ENCODE data around the gene CHRNG.
"Not testable (repeated sequence)": the region's sequence is repeated elsewhere in the genome, so short reads cannot be mapped to it uniquely, and the experiment has no call there.

CHRNG gene

GRCh38 chr2:232528746-232529460 lies 10.6 kb upstream of the CHRNG start:
- H3K4me3 ChIP-seq (ENCODE audit: extremely low read depth, insufficient read depth, low read length, poor library complexity, severe bottlenecking): no peak overlapping the region
- H3K4me1 ChIP-seq (ENCODE audit: control insufficient read depth, insufficient read depth, low read length, poor library complexity, severe bottlenecking): no peaks in the 10 kb centered on the region
- no peaks in the 10 kb centered on the region for H3K9me3 ChIP-seq (ENCODE audit: control insufficient read depth, low read length)
- WGBS, 2 experiments (ENCODE audit: insufficient coverage in 2 of 2): 83 to 87% methylated on average over 1 to 8 of the region's 11 CpGs
- H3K36me3 ChIP-seq (ENCODE audit: control insufficient read depth, insufficient read depth, low read length): no peaks in the 10 kb centered on the region
- H3K27ac ChIP-seq (ENCODE audit: low read depth, low read length, severe bottlenecking): no peak overlapping the region

DNA sequence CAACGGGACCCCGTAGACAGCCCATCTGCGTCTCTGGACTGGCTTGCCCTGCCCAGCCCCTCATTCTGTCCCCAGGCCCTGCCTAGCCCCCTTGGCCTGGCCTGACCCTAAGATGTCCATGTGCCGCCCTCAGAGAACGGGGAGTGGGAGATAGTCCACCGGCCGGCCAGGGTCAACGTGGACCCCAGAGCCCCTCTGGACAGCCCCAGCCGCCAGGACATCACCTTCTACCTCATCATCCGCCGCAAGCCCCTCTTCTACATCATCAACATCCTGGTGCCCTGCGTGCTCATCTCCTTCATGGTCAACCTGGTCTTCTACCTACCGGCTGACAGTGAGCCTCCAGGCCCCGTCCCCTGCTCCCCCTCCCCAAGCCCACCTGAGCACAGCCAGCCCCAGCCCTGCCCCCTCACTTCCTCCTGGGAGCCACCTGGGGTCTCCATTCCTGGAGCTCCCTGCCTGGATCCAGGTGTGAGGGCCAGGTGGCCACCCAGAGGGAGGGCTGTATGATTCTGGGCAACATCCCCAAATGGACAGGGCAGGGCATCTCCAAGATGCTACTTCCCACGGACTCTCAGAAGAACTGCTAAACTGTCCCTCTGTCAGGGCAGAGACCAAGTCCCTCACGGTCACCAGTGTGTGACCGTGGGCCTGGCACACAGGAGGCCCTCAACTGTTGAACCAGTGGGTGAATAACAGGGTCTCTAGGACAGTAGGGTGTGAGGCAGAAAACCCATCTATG lies 9.5 kb upstream of the CHRNG start:
- no peak overlapping the region for H3K27ac ChIP-seq (ENCODE audit: low read depth, low read length, severe bottlenecking)
- H3K9me3 ChIP-seq (ENCODE audit: control insufficient read depth, low read length): no peaks in the 10 kb centered on the region
- H3K4me1 ChIP-seq (ENCODE audit: control insufficient read depth, insufficient read depth, low read length, poor library complexity, severe bottlenecking): no peaks in the 10 kb centered on the region
- WGBS, 2 experiments (ENCODE audit: insufficient coverage in 2 of 2): 91 to 94% methylated on average over 12 to 17 of the region's 17 CpGs
- H3K4me3 ChIP-seq (ENCODE audit: extremely low read depth, insufficient read depth, low read length, poor library complexity, severe bottlenecking): no peak overlapping the region
- H3K36me3 ChIP-seq (ENCODE audit: control insufficient read depth, insufficient read depth, low read length): no peaks in the 10 kb centered on the region

- H3K27ac ChIP-seq (ENCODE audit: low read depth, low read length, severe bottlenecking): no peak overlapping the region
- H3K9me3 ChIP-seq (ENCODE audit: control insufficient read depth, low read length): no peaks in the 10 kb centered on the region
- no peaks in the 10 kb centered on the region for H3K4me1 ChIP-seq (ENCODE audit: control insufficient read depth, insufficient read depth, low read length, poor library complexity, severe bottlenecking)
- H3K36me3 ChIP-seq (ENCODE audit: control insufficient read depth, insufficient read depth, low read length): no peaks in the 10 kb centered on the region
- H3K4me3 ChIP-seq (ENCODE audit: extremely low read depth, insufficient read depth, low read length, poor library complexity, severe bottlenecking): no peak overlapping the region
- WGBS, 2 experiments (ENCODE audit: insufficient coverage in 2 of 2): 56 to 84% methylated on average over 4 to 8 of the region's 9 CpGs
Measured at GRCh38 chr2:232530626-232531260, 8.7 kb upstream of the CHRNG start.

DNA sequence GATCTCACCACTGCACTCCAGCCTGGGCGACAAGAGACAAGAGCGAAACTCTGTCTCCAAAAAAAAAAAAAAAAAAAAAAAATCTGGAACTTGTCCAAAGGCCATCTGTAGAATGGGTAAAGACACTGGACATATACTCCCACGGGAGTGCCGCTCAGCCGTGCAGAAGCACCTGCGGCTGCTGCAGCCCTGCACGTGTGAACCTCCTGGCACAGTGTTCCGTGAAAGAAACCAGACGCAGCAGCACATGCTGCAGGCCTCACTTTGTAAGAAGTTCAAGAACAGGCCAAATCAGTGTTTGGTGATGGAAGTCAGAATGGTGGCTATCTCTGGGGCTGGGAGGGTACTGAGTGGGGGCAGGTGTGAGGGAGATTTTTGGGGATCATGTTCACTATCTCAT lies 7.1 kb upstream of the CHRNG start:
- no peaks in the 10 kb centered on the region for H3K36me3 ChIP-seq (ENCODE audit: control insufficient read depth, insufficient read depth, low read length)
- peaks cover 5% of the 10 kb centered on the region for H3K9me3 ChIP-seq (ENCODE audit: control insufficient read depth, low read length)
- no peak overlapping the region for H3K27ac ChIP-seq (ENCODE audit: low read depth, low read length, severe bottlenecking)
- no peaks in the 10 kb centered on the region for H3K4me1 ChIP-seq (ENCODE audit: control insufficient read depth, insufficient read depth, low read length, poor library complexity, severe bottlenecking)
- 90 to 92% methylated on average over 4 to 9 of the region's 9 CpGs for WGBS, 2 experiments (ENCODE audit: insufficient coverage in 2 of 2)
- H3K4me3 ChIP-seq (ENCODE audit: extremely low read depth, insufficient read depth, low read length, poor library complexity, severe bottlenecking): no peak overlapping the region

- H3K27ac ChIP-seq (ENCODE audit: low read depth, low read length, severe bottlenecking); H3K4me1 ChIP-seq (ENCODE audit: control insufficient read depth, insufficient read depth, low read length, poor library complexity, severe bottlenecking); H3K9me3 ChIP-seq (ENCODE audit: control insufficient read depth, low read length); H3K4me3 ChIP-seq (ENCODE audit: extremely low read depth, insufficient read depth, low read length, poor library complexity, severe bottlenecking); H3K36me3 ChIP-seq (ENCODE audit: control insufficient read depth, insufficient read depth, low read length): not testable (repeated sequence)
- WGBS, 2 experiments (ENCODE audit: insufficient coverage in 2 of 2): 86 to 88% methylated on average over 4 to 6 of the region's 7 CpGs
Measured at GRCh38 chr2:232532821-232533220, 6.7 kb upstream of the CHRNG start.

DNA sequence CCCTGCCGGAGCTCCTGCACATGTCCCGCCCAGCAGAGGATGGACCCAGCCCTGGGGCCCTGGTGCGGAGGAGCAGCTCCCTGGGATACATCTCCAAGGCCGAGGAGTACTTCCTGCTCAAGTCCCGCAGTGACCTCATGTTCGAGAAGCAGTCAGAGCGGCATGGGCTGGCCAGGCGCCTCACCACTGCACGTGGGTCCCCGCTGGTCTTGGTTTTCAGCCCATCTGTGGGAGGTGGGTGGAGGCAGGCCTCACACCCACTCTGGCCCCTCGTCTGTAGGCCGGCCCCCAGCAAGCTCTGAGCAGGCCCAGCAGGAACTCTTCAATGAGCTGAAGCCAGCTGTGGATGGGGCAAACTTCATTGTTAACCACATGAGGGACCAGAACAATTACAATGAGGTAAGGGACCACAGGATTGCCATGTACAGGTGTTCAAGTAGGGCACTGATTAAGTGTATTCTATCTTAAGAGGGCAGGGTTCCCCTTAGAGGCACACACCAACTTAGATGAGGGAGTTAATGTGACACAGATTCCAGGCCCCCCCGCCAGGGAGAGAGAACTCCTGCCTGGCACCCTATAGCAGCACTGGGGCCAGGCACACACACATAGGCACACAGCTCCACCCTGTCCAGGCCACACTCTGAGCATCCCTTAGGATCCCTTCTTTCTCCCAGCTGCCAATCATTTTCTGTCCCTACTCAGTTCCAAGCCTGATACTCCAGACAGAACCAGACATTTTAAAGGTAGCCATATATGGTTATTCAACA lies 5.4 kb upstream of the CHRNG start:
- WGBS, 2 experiments (ENCODE audit: insufficient coverage in 2 of 2): 86% methylated on average over 10 to 13 of the region's 13 CpGs
- no peaks in the 10 kb centered on the region for H3K4me1 ChIP-seq (ENCODE audit: control insufficient read depth, insufficient read depth, low read length, poor library complexity, severe bottlenecking)
- no peak overlapping the region for H3K4me3 ChIP-seq (ENCODE audit: extremely low read depth, insufficient read depth, low read length, poor library complexity, severe bottlenecking)
- H3K27ac ChIP-seq (ENCODE audit: low read depth, low read length, severe bottlenecking): no peak overlapping the region
- H3K36me3 ChIP-seq (ENCODE audit: control insufficient read depth, insufficient read depth, low read length): no peaks in the 10 kb centered on the region
- H3K9me3 ChIP-seq (ENCODE audit: control insufficient read depth, low read length): peaks cover 5% of the 10 kb centered on the region

- peaks cover 2% of the 10 kb centered on the region for H3K4me1 ChIP-seq (ENCODE audit: control insufficient read depth, insufficient read depth, low read length, poor library complexity, severe bottlenecking)
- 88 to 95% methylated on average over 3 to 10 of the region's 14 CpGs for WGBS, 2 experiments (ENCODE audit: insufficient coverage in 2 of 2)
- peaks cover 5% of the 10 kb centered on the region for H3K9me3 ChIP-seq (ENCODE audit: control insufficient read depth, low read length)
- H3K27ac ChIP-seq (ENCODE audit: low read depth, low read length, severe bottlenecking): no peak overlapping the region
- H3K36me3 ChIP-seq (ENCODE audit: control insufficient read depth, insufficient read depth, low read length): no peaks in the 10 kb centered on the region
- no peak overlapping the region for H3K4me3 ChIP-seq (ENCODE audit: extremely low read depth, insufficient read depth, low read length, poor library complexity, severe bottlenecking)
Measured at GRCh38 chr2:232534940-232535651, 4.4 kb upstream of the CHRNG start.

DNA sequence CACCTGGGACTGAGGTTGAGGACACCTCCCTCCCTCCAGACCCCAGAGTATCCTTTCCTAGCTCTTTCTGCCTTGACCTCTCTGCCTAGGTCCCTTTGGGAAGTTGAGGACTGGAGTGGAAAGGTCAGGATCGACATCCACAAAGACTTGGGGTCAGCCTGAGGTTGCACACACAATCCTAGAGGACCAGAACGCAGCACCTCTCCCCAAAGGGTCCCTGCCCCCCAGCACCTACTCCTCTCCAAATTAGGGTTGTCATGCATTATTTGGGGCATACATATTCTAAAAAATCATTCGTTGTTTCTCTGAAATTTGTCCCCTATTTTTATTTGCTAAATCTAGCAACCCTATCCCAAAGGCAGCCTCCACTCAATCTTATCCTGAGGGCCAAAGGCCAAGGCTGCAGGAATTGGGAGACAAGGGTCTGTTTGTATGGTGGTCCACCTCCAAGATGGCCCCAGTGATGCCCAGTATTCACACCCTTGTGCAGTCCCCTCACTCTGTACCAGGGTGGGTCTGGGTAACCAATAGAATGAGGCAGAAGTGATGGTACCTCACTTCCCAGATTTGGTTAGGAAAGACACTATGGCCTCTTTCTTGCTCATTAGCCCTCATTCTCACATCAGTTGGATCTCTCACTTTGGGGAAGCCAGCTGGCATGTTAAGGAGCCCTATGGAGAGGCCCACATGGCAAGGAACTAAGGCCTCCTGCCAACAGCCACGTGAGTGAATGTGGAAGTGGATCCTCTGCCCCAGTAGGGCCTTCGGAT lies 3.5 kb upstream of the CHRNG start:
- Histone ChIP-seq H3K4me3 (ENCODE audit: extremely low read depth, insufficient read depth, low read length, poor library complexity, severe bottlenecking) (no peak overlapping the region), H3K9me3 (ENCODE audit: control insufficient read depth, low read length) (peaks cover 5% of the 10 kb centered on the region), H3K27ac (ENCODE audit: low read depth, low read length, severe bottlenecking) (no peak overlapping the region), H3K4me1 (ENCODE audit: control insufficient read depth, insufficient read depth, low read length, poor library complexity, severe bottlenecking) (peaks cover 2% of the 10 kb centered on the region), H3K36me3 (ENCODE audit: control insufficient read depth, insufficient read depth, low read length) (no peaks in the 10 kb centered on the region)
- 87 to 90% methylated on average over 3 to 4 of the region's 5 CpGs for WGBS, 2 experiments (ENCODE audit: insufficient coverage in 2 of 2)

DNA sequence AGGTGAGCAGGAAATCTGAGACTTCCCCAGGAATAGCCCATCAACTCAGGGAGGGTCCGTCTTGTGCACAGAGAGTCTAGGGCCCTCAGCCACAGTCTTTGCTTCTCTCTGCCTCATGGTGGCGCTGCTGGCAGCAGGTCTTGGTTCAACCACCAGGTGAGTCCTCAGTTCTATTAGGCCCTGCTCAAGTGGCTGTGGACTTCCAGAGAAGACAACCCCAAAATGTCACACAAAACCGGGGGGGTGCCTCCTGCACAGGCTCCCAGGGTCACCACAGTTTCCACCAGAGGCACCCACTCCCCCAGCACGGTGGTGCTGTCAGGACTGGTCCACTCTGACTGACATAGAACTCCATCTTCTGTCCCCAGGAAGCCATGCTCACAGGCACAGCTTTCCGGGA lies 2.4 kb upstream of the CHRNG start:
- H3K4me1 ChIP-seq (ENCODE audit: control insufficient read depth, insufficient read depth, low read length, poor library complexity, severe bottlenecking): peaks cover 2% of the 10 kb centered on the region
- peaks cover 5% of the 10 kb centered on the region for H3K9me3 ChIP-seq (ENCODE audit: control insufficient read depth, low read length)
- 62 to 79% methylated on average over 3 to 4 of the region's 5 CpGs for WGBS, 2 experiments (ENCODE audit: insufficient coverage in 2 of 2)
- no peak overlapping the region for H3K4me3 ChIP-seq (ENCODE audit: extremely low read depth, insufficient read depth, low read length, poor library complexity, severe bottlenecking)
- no peak overlapping the region for H3K27ac ChIP-seq (ENCODE audit: low read depth, low read length, severe bottlenecking)
- H3K36me3 ChIP-seq (ENCODE audit: control insufficient read depth, insufficient read depth, low read length): no peaks in the 10 kb centered on the region
